GM19193 (cell line): ENCODE data around the gene PPP1R11.

Experiments used
- POLR2A ChIP-seq: IDR thresholded peaks from 4 replicates; pipeline ENCODE4 v1.6.1; 2011; ENCODE audit not compliant: insufficient read depth, insufficient read length; ENCODE audit errors: extremely low read depth

The PPP1R11 gene

DNA sequence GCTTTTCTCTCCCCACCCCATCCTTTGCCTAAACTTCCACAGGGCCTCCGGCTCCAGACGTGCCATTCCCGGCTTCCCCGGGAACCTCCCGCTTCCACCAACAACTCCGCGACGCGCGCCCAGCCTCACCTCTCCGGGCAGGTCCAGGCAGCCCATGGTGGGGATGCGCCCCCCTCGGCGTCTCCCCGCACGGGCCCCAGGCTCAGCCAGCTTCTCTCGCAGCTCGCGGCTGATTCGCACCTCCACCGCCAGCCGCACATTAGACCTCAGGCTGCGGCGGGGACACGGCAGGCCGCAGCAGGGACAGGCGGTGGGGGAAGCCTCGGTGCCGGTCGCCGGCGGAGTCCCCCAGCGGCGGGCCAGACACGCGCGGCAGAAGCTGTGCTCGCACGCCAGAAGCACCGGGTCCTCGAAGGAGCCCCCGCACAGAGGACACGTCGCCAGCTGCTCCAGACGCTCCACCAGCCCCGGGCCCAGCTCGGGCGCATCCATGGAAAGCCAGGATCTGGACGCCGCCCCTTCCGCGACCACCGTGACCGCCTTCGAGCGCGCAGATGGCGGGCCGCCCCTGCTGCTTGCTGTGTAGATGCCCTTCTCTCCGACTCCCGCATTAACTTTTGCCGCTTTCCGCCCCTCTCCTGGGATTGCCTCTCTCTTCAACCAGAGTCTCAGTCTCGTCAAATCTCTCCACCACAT is 8.2 kb downstream of the PPP1R11 start, which contains the start of gene RNF39:
Gene RNF39, minus strand, starts transcription at position 676 of the 696 bp plus-strand sequence. Its CDS starts 184 bp downstream, at position 492.
- no peak for TF ChIP-seq POLR2A

DNA sequence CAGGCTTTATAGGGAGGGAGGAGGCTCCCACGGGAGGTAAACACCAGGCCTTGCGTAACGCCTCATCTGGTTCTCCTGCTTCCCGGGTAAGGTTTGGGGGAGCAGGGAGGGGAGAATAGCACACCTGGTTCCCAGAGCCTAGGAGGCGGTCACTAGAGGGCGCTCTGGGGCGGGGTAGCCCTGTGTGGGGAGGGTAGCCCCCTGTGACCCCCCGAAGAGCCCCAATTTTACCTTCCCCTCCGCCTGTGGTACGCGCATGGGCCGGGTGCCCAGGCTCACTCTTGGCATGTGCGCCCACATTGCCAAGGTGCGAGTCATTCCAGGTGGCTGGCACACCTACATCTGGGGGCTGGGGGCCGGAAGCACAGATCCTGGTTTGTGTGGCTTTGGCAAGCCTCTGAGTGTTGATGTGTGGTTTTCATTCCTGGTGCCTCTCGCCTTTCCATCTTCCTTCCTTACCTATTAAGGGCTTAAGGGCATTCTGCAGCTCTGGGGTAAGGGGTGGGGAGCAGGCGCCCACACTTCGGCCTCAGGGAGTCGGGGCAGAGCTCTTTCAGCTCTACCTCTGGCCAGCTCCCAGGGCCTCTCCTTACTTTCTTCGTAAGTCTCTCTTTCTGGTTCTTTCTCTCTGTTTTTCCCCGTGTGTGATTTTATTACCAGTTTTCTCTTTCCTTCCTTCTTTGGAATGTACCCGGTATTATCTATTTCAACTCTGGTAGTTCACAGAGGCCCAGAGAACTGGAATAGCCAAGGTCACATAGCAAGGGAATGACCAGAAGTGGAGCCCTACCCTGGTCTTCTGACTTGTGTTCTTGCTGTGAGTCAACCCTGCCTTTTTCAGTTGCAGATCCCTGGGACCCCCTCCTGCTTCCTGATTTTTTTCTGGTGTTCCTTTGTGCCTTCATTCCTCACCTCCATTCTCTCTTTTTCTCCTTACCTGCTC is 9.1 kb downstream of the PPP1R11 start:
- TF ChIP-seq POLR2A = no peak

DNA sequence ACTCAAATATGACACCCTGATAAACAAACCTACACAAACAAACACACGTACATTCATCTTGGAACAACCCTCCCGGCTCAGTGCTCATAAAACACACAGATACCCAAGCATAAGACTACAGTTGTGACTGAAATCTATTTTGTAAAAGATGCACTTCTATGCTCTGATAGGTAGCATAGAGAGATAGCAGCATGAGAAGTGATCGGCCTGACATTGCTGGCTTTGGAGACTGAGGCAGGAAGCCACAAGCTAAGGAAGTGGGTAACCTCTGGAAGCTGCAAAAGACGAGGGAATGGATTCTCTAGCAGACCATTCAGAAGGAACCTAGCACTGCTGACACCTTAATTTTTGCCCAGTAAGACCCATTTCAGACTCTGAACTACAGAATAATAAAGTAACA is 10.2 kb downstream of the PPP1R11 start:
- TF ChIP-seq POLR2A = no peak

- no peak for TF ChIP-seq POLR2A
Observed at GRCh38 chr6:30087876-30088275, 20.9 kb downstream of the PPP1R11 start.

DNA sequence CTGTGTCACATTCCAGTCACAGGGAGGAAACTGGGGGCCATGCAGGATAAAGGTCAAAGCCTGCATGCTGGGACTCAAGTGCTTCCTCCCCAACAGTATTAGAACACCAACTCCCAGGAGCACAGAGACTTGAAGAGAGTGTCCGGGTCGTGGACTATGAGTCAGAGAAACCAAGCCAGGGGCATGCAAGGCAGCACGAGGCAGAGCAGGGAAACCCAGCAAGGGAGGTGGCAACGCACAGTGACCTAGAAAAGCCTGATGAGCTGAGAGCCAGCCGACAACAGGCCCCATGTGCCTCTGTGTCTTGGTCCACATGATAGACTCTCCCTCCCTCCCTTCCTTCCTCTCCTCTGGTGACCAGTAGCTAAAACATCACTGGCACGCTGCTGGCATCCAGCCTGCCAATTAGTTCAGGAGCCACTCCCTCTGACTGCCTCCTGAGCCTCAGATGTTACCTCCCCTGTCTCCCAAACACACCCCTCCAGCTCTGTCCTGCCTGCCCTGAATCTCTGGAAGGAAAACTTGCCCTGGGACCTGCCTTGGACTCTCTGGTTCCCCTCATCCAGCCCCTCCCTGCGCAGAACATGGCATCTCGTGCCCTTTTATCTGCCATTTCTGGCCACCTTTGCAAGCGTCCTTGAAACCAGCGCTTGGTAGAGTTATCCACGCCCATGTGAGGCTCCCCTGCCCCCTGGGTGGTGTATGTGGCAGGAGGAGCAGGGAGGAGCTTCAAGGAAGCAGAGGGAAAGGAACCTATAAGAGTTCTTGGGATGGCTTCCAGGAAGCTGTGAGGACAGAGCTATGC is 24.8 kb downstream of the PPP1R11 start:
- TF ChIP-seq POLR2A = no peak

DNA sequence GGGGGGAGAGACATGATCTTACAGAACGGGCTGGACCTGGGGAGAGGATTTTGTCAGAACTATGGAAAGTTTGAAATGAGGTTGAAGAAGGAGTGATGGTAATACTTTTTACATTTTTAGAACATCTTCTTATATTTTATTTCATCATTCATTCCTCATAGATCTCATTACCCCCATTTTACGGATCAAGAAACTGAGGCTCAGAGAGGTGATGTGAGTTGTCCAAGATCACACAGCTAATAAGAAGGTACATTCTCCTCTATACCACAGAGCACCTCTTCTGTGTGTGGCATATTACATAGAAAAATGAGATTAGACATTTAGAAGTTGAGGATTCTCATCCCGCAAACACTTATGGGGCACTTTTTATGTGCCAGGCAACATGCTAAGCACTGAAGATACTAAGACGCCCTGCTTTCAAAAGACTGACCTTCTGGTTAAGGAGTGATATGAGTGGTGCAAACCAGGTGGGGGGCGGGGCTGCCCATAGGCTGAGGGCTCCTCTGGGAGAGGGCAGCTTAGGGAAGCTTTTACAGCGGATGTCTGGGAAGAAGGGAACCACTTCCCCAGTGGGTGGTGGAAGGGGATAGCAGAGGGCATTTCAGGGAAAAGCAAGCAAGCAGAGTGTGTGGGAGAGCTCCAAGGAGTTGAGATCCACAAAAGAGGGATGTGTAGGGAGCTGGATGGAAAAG is 26.0 kb downstream of the PPP1R11 start:
- TF ChIP-seq POLR2A = no peak

GRCh38 chr6:30093951-30094661 is 27.1 kb downstream of the PPP1R11 start:
- TF ChIP-seq POLR2A = no peak

DNA sequence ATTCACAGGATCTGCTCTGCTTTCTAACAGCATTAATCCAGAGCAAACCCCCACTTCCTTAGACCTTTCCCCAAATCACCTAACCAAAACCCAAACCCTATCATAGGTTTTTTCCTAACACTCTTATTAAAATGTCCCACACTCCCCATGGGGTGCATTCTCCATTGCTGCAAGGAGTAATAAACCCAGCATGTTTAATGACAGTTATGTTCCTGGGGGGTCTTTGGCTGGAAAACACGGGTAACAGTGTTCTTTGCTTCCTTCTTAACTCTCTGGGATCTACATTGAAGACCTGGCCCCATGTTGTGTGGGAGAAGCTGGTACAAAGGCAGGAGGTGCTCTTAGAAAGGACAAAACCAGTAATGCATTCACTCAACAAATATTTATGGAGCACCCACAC is 29.8 kb downstream of the PPP1R11 start:
- no peak for TF ChIP-seq POLR2A

GRCh38 chr6:30097902-30098768 is 31.1 kb downstream of the PPP1R11 start:
- no peak for TF ChIP-seq POLR2A

DNA sequence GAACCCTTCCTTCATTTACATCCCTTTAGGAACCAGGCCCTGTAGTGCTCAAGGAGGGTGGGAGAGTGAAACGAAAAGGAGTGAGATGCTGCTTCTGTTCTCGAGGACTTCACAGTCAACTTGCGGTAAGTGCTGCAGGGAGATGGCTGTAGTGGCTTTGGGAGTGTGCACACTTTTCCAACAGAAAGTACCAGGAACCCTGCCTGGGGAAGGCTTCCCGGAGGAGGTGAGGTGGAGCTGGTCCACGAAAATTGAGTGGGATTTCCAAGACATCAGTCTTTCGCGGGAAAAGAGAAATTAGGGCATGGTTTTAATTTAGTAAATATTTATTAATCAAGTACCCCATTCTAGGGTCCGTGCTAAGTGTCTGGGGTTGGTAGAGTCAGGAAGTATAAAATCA is 33.2 kb downstream of the PPP1R11 start:
- no peak for TF ChIP-seq POLR2A

DNA sequence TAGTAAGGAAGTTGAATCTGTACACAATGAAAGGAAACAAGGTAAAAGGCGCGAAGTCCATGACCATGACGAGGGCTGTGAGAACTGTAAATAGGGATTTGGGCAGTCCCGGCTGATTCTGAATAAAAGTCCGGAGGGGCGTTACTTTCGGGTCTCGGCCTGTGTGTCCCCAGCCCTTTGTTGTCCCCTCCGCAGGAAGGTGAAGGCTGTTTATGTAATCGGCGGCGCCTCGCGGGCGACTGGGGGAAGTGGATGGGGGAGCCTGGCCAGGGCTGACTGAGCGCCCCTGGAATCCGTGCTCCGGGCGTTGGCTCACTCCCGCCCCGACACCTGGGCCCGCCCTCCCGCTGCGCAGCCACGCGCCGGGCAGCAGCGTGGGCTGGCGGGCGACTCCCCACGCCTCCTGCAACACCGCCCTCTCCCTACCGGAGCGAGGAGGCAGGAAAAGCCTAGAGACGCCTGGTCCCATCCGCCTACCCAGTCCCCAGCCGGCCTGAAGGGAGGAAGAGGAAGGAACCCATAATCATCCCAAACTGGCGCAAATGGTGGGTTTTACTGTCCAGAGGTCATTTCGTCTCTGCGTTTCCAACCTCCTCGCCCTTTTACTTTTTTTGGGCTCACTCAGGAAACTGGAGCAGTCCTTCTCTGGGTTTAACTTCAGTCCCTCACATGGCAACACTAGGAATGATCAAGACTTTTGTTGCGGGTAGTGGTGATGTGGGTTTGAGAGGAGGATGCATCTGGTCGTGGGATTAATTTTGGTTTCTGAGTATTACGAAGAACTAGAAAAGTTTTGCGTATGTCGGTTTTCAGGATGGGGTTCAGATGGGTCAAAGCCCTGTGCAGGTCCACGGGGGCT is 33.8 kb downstream of the PPP1R11 start:
- TF ChIP-seq POLR2A = no peak
